HG03342 (cell line): ENCODE results near the gene LRRC43.
"Not testable (repeated sequence)": the region's sequence is repeated elsewhere in the genome, so short reads cannot be mapped to it uniquely, and the experiment has no call there.

Experiments
- ATAC-seq: cut with Tn5 transposase; IDR thresholded peaks from one replicate; pipeline ENCODE4 v1.9.1; 2021; ENCODE audit warnings: mild to moderate bottlenecking, moderate library complexity; ENCODE audit not compliant: unreplicated experiment

The LRRC43 gene

DNA sequence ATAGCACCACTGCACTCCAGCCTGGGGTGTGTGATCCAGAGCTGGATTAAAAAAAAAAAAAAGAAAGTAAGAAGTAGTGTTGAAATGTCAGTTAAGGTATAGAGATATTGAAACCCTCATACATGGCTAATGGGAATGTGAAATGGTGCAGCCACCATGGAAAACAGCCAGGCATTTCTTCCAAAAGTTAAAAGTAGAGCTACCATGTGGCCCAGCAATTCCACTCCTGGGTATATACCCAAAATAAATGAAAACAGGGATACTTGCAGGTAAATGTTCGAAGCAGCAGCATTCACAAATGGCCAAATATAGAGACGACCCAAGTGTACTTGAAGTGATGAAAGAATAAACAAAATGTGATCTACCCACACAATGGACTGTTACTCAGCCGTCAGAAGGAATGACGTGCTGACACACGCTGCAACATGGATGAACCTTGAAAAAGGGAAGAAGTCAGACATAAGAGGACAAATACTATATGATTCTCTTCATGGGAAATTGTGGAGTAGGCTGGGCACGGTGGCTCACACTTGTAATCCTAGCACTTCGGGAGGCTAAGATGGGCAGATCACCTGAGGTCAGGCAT lies 24.1 kb upstream of the LRRC43 start:
- no peak for ATAC-seq

DNA sequence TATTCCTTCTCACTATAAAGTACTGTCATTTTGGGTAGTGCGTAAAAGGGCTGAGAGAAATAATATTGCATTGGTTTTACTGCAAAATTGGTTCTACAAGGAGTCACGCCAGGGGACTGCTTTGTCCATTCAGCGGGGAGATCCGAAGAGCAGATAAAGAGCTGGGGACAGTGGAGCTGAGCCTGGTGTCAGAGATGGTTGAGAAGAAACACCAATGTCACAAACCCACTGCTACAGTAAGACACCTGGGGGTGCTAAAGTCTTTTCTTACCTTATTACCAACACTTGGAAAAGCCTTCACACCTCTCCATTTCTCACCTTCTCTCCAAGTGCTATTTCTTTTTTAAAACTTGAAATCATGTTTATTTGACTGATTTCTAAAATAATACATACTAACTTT lies 23.0 kb upstream of the LRRC43 start:
- ATAC-seq: no peak

- ATAC-seq: no peak
Observed at GRCh38 chr12:122160761-122161160, 22.2 kb upstream of the LRRC43 start.

- ATAC-seq: no peak
Observed at GRCh38 chr12:122161682-122162081, 21.2 kb upstream of the LRRC43 start.

DNA sequence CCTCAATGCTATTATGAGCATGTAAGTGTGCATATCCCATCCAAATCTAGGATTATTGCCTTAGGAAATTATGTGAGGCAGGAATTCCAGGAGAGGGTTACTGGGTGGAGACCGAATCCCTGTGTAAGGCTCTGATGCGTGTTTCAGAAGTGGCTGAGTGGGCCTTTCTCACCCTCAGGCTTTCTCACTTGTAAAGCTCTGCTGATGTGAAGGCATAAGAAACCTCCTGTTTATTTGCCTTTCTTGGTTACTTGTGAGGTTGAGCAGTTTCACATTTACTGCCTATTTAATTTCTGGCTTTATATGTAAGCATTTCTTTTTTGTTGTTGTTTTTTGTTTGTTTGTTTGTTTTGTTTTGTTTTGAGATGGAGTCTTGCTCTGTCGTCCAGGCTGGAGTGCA lies 19.9 kb upstream of the LRRC43 start:
- no peak for ATAC-seq

DNA sequence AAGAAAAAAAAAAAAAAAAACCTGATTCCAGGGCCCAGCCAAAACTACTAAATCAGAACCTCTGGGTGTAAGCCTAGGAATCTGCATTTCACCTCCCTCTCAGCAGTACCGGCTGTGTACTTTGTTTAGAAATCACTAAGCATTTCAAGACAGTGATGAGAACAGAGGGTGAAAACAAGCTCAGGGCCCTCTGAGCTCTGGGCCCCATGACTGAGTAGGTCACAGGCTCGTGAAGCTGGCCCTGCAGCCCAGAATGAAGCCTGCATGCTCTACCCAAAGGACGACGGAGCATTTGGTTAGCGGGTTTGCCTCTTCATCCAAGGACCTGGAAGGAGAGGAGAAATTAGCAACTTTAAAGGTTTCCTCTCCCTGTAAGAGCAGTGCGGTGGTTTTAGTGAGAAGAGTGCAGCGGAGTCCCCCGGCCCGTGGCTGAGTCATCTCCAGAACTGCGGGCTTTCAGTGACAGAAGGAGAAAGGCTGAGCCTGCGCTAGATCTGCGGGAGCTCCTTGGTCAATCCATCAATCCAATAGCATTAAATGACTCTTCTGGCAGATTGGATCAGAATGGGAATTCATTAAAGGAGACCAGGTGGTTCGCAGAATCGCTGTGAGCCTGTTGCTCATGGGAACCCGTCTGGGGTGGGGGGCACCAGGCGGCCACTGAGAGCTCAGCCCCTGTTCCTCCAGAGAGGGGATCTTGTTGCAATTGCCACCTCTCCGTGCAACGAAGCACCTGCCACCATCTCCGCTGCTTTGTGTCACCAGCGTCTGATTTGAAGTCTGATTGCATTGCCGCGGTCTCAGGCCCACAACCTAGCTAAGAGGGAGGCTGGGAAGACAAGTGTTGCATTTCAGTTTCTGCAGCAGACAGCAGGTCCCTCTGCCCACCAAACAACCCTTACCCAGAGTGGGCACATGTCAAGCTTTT lies 16.2 kb upstream of the LRRC43 start:
- ATAC-seq: no peak

DNA sequence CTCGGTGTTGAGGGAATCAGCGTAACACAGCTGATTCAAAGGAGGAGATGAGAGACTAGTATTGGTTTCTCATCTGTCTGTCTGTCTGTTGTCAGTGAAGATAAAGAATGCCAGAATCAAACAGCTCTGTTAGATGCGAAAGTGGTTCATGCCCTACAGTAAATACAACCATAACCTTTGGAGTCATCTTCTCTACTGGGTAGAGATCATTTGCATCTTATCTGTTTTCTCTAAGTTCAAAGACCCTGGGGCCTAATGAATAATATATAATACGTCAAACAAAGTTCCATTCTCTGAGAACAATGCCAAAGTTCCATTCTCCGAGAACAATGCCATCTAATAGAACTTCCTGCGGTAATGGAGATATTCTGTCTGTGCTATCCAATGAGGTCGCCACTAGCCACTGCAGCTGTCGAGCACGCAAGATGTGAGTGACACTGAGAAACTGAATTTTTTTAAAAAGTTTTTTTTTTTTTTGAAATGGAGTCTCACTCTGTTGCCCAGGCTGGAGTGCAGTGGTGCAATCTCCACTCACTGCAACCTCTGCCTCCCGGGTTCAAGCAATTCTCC lies 15.5 kb upstream of the LRRC43 start:
- ATAC-seq: no peak

DNA sequence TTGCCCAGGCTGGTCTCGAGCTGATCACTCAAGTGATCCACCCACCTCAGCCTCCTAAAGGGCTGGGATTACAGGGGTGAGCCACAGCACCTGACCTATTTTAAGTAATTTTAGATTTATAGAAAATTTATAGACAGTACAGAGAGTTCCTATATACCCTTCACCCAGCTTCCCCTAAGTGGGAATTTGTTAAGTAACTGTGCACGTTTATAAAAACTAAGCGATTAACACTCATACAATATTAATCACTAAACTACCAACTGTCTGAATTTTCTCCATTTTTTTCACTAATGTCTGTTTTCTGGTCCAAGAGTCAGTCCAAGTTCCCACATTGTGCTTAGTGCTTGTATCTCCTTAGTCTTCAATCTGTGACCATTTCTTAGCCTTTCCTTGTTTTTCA lies 14.4 kb upstream of the LRRC43 start:
- ATAC-seq: no peak

GRCh38 chr12:122171399-122171798 lies 11.5 kb upstream of the LRRC43 start:
- no peak for ATAC-seq

- ATAC-seq: no peak
Observed at GRCh38 chr12:122172262-122172939, 10.5 kb upstream of the LRRC43 start.

- ATAC-seq: no peak
Observed at GRCh38 chr12:122174155-122174845, 8.6 kb upstream of the LRRC43 start, which contains the start of gene IL31. Gene IL31 (minus strand): TSS chr12:122174221. CDS start chr12:122174172, 49 bp downstream.

DNA sequence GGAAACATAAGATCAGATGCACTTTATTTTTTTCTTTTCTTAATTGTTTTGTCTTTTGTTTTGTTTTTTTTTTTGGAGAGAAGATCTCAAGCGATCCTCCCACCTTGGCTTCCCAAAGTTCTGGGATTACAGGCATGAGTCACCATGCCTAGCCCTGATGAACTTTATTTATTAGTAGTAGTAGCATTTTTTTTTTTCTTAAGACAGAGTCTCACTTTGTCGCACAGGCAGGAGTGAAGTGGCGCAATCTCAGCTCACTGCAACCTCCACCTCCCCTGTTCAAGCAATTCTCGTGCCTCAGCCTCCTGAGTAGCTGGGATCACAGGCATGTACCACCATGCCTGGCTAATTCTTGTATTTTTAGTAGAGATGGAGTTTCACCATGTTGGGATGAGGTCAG lies 6.5 kb upstream of the LRRC43 start:
- not testable (repeated sequence) for ATAC-seq

GRCh38 chr12:122183588-122183940 lies 641 bp downstream of the LRRC43 start:
- ATAC-seq: no peak

GRCh38 chr12:122184517-122184916 lies 1.6 kb downstream of the LRRC43 start:
- no peak for ATAC-seq

DNA sequence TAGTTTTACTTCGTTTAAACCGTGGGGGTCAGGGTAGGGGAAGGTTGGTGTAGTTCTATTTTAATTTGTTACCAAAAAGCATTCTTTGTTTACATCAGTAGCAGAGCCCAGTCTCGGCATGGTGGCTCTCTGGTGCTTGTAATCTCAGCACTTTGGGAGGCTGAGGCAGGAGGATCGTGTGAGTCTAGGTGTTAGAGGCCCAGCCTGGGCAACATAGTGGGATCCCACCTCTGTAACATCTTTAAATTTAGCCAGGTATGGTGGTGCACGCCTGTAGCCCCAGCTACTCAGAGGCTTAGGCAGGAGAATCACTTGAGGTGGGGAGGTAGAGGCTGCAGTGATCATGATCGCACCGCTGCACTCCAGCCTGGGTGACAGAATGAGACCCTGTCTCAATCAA lies 2.2 kb downstream of the LRRC43 start:
- no peak for ATAC-seq

DNA sequence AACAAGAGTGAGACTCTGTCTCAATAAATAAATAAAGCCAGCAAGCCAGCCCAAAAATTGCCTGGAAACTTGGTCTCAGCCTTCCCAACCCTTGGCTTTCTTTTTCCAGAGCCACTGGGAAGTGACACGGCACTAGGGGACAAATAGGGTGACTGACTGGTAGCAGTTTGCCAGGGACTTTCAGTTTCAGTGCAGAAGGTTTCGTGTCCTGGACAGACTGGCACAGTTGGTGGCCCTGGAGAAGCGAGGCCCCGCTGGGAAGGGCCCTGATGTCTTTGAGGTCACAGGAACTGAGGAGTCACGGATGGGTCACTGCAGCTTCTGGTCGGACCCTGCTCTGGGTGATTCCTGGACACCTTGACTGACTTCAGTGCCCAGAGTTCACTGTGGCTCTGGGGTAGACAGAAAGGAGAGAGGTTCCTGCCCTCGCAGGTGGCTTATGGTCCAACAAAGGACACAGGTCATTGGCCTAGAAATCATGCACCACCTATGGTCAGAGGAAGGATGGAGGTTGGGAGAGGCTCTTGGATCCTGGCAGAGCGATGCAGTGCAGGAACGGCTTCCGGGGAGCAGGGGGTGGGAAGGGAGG lies 2.7 kb downstream of the LRRC43 start:
- ATAC-seq: no peak

DNA sequence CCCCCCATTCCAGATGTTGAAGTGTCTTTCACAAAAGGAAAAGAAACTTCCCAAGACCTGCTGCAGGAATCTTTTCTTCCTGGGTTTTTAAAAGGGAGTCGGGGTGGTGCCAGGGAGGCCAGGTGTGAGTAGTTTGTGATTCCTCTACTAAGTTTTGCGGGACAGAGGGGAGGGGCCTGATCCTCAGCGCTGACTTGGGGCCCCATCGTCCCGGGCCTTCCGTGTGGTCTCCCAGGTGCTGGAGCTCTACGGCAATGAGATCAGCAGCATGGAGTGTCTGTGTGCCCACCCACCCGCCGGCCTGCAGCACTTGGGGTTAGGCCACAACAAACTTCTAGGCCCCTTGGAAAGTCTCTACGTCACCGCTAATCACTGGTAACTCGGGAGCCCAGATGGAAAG lies 4.5 kb downstream of the LRRC43 start:
- no peak for ATAC-seq

- ATAC-seq: no peak
Observed at GRCh38 chr12:122189626-122190475, 6.9 kb downstream of the LRRC43 start.

GRCh38 chr12:122190842-122191668 lies 8.1 kb downstream of the LRRC43 start:
- ATAC-seq: no peak
